Measurements from ENCODE around the gene TBC1D22A. TPM values are rescaled to one million over a fixed set of nuclear protein-coding genes. Genes with fewer than 3 reads are reported as not detected.
"Not testable (repeated sequence)": the region's sequence is repeated elsewhere in the genome, so short reads cannot be mapped to it uniquely, and the experiment has no call there.

Gene TBC1D22A
- total RNA-seq, 1 donor from 2014 or later, result 20.1 TPM

DNA sequence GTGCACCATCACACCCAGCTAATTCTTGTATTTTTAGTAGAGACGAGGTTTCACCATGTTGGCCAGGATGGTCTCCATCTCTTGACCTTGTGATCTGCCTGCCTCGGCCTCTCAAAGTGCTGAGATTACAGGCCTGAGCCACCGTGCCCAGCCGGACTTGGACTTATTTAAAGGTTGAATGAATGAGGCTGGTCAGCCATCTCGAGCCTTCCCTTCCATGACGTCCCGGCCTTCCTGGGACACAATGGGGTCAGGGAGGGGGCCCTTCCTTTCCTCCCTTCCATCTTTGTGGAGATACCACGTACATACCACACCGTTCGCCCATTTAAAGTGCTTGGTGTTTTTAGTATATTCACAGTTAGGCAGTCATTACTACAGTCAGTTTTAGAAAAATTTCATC lies 19.8 kb downstream of the TBC1D22A start:
- intact Hi-C loops (cut with DNase I), result not testable (repeated sequence)
- DNase-seq (ENCODE audit: low spot score), result peak; percentile 46

DNA sequence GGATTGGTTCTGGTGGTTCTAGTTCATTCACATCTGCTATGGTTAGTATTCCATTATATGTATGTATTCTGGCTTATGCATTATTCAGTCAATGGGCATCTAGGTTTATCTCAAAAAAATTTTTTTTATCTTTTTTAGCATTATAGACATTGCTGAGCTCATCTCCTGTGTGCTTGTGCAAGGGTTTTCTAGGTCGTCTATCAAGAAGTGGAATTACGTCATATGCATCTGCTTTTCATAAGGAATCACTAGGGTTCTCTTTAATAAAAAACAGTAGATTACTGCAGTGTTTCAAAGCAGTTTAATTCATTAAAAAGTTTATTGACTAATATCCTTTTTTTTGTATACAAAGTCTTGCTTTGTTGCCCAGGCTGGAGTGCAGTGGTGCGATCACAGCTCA lies 21.3 kb downstream of the TBC1D22A start:
- DNase-seq (ENCODE audit: low spot score), result no peak
- intact Hi-C loops (cut with DNase I), result no loop called here

DNA sequence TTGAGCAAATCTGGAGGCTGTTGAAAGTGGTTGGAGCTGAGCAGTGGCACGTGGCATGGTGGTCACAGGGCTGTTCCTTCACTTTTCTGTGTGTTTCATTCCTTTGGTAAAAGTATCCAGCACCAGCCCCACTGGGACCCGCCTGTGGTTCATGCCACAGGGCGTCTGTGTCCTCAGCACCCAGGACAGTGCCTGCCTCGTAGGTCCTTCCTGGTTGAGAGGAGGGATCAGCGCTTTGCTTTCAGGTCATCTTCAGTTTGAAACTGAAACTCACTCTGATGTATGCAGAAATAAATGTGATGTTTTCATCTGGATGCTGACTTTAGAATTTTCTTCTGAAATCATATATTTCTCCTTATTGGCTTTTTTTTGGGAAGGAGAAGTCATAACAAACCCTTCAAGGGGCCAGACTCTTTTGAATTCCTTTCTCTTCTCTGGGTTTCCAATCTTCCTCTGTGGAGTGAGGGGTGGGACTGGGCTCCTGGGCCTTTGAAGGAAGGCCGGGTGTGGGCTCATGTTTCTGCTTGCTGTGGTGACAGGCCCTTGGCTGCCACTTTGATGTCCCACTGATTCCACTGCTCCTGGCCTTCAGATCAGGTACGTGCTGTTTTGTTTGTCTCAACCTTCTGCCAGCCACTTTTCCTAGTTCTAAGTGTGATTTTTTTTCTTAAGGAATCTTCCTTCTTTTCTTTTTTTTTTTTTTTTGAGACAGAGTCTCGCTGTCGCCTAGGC lies 26.2 kb downstream of the TBC1D22A start:
- peak; percentile 33 for DNase-seq (ENCODE audit: low spot score)

DNA sequence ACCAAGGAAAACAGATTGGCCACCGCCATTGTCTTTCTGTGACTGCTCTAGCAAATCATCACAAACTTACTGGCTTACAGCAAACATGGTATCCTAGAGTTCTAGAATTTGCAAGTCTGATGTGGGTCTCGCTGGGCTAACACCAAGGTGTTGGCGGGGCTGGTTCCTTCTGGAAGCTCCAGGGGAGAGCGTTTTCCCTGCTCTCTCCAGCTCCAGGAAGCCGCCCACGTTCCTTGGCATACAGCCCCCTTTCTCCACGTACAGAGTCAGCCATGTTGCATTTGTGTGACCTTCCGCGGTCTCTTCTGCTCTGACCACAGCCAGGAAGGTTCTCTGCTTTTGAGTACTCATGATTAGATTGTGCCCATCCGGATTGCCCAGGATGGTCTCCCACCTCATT lies 27.5 kb downstream of the TBC1D22A start:
- intact Hi-C loops (cut with DNase I), result no loop called here
- peak; percentile 50 for DNase-seq (ENCODE audit: low spot score)

More for the DNA sequence above, 26.2 kb downstream of the TBC1D22A start:
- intact Hi-C loops (cut with DNase I), result no loop called here

DNA sequence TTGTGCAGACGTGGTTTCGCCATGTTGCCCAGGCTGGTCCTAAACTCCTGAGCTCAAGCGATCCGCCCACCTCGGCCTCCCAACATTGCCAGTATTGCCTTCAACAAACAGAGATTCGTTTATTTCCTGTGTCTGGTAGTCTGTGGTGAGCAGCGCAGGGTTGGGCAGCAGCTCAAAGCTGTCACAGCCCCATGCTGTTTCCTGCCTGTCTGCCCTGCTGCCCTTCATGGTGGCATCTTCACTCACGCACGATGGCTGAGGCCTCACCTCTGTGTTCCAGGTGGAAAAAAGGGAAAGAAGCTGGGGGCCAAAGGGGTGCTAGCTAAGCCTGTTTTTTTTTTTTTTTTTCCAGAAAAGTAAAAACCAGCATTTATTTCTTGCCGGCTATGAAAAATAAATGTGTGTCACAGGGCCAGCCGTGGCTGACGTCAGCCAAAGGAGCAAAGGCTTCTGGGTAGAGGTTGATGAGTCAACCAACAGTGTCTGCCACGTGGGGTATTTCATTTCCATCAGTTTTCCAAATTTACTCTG lies 28.8 kb downstream of the TBC1D22A start:
- intact Hi-C loops (cut with DNase I), result no loop called here
- no peak for DNase-seq (ENCODE audit: low spot score)

DNA sequence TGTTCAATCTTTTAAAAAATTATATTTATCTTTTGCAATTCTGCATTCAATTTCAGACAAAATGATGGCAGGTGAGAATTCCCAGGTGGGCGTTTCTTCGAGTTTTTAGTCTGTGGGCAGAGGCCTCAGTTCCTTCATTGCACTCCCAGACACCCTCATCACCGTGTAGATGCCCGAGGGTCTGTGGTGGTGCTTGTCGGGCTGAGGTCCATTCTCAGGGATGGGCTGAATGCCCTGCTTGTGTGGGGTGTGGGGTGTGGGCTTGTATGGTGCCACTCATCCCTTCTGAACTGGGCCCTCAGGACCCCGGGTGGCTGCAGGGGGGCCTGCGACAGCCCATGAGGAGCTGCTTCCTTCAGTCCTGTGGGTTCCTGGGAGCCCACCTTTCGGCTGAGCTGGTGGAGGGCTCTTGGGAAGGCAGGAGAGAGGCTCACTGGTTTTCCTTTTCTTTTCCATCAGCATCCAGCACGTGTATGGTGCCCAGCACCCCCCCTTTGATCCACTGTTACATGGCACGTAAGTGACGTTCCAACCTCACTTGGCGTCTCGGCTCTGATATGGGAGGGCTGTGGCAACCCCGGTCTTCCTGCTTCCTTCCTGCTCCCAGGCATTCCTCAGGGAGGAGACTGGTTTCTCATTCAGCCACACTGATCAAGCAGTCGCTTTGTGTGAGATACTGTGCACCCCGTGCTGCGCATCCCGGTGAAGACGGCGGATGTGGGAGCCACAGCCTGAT lies 29.8 kb downstream of the TBC1D22A start:
- no peak for DNase-seq (ENCODE audit: low spot score)
- intact Hi-C loops (cut with DNase I), result no loop called here

DNA sequence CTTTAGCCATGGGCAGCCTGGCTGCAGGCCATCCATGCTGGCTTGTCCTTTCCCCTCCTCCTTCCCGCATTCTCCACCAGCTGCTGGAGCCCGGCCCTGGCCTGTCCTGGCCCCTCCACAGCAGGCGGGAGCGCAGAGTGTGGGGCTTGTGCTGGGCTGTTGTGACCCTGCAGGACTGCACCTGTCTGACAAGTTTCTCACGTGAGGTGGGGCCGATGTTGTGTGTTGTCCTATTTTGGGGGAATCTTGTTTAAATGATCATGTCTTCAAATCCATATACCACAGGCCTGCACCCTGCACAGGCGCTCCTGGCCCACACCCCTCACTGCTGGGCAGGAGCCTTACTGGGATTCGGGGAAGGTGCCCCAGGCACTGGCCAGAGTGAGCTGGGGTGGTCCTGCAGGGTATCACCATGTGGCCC lies 30.4 kb downstream of the TBC1D22A start:
- intact Hi-C loops (cut with DNase I), result no loop called here
- DNase-seq (ENCODE audit: low spot score), result no peak

DNA sequence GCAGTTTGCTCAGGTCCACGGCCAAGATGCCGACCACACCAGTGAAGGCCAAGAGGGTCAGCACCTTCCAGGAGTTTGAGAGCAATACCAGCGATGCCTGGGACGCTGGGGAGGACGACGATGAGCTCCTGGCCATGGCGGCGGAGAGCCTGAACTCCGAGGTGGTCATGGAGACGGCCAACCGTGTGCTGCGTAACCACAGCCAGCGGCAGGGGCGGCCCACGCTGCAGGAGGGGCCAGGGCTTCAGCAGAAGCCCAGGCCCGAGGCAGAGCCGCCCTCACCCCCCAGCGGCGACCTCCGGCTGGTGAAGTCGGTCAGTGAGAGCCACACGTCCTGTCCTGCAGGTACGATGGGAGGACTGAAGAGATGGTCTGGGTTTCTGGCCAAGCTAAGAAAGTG lies 31.0 kb downstream of the TBC1D22A start:
- no peak for DNase-seq (ENCODE audit: low spot score)
- intact Hi-C loops (cut with DNase I), result no loop called here

DNA sequence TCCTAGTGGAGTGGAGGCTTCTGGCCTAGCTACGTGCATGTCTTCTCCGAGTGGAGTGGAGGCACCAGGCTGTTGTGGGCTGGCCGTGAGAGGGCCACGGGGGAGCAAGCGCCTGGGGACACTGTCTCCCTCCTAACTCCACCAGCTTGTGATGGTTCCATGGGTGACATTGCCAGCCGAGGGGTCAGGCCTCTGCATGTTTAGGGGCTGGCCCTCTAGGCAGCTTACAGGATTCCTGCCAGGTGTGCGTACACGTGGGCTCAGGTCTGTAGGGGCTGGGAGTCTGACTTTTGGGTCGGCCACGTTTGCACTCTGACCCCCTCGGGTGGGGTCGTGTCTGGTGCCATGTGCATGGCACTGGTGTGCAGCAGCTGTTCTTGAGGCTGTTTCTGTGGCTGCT lies 31.6 kb downstream of the TBC1D22A start:
- no peak for DNase-seq (ENCODE audit: low spot score)
- intact Hi-C loops (cut with DNase I), result no loop called here

DNA sequence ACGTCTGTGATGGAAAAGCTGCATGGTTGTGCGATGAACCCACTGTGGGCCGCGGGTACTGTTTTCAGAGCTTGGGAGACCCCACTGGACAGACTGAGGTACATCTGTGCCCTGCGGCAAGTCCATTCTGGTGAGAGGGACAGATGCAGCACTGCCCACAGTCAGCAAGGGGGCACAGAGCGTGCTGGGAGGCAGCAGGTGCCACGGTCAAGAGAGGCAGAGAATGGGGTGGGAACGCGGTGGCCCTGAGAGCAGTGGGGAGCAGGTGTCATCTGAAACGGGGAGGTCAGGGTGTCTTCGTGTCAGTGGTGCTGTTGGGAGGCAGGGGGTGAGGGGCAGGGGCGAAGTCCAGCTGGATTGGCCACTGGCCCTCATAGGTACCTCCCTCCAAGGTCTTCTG lies 32.0 kb downstream of the TBC1D22A start:
- no peak for DNase-seq (ENCODE audit: low spot score)
- intact Hi-C loops (cut with DNase I), result no loop called here

DNA sequence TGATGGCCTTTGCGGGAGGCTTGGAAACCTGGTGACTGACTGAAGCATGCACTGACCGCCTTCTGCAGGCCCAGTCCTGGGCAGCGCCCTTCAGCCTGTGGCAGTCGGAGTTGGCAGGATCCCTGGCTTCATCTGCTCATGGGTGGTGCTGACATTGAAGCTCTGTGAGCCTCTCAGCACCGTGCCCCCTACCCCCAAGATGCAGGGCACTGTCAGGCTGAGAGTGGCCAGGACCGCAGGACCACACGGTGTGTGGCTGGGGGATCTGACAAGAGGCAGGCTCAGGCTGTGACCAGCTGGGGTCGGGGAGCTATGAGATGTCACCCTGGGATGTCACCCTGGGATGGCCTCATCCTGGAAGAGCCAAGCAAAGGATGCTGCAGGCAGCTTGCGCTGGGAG lies 32.7 kb downstream of the TBC1D22A start:
- no peak for DNase-seq (ENCODE audit: low spot score)
- intact Hi-C loops (cut with DNase I), result no loop called here

DNA sequence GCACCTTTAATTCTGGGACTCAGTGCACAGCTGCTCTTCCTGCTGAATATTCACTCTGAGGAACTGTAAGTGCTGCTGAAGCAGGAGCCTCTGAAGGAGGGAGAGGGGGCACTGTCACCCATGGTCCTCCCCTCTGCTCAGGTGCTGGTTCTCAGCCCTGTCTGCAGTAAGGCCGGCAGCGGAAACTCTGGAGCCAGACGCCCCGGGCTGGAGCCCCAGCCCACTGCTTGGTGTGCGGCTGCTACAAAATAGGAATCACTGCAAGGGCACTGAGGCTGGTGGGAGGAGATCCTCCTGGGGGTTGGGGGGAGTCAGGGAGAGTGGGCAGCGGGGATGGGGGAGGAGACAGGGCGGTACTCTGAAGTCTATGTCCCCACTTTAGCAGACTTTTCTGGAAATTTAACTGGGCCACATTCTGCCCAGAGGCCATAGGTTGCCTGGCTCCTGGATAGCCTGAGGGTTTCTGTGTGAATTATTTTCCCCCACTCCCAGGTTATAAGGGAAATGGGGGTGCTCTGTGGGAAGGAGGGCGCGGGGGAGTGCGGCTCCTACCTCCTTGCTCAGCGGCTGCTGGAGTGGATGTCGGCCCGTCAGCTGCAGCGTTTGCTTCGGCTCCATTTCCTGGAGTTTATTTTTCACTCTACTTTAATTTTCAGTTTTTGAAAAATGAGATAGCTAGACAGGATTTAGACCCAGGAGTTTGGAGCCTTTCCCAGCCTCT lies 33.6 kb downstream of the TBC1D22A start:
- intact Hi-C loops (cut with DNase I), result no loop called here
- DNase-seq (ENCODE audit: low spot score), result no peak

DNA sequence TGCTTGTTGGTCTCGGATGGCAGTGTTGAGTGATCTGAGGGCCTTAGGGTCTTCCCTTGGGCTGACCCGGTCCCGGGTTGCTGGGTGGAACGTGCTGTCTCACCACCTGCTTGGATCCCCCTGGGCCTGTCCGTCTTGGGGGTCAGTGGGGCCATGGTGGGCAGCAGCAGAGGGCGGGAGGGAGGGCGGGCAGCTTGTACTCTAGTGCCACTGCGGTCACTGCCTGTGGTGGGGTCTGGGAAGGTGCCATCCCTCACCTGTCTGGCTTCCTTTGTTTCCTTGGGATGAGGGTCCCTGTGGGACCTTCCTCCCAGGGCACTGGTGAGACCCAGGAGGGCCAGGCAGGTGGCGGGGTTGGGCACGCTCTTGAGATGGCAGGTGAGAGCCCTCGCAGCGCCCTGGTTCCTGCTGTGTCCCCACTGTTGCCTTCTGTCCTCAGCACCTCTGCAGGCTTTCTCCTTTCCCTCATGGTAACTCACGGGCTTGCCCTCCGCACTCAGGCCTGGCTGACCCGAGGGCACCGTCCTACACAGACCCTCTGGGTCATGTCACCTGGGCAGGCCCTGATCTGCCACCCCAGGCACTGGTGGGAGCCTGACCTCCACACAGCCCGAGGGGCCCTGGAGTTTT lies 34.2 kb downstream of the TBC1D22A start:
- intact Hi-C loops (cut with DNase I), result no loop called here

DNA sequence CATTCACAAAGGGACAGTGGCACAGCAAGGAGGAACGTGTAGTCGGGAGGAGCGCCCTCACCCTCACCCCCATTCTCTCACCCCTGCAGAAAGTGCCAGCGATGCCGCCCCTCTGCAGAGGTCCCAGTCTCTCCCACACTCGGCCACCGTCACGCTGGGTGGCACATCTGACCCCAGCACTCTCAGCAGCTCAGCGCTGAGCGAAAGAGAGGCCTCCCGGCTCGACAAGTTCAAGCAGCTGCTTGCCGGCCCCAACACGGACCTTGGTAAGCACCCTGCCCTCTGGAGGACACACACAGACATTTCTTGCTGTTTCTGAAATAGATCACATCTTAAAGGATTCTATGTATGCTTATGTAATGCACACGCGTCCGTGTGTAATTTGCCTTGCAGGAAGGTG lies 34.9 kb downstream of the TBC1D22A start:
- DNase-seq (ENCODE audit: low spot score), result no peak
- intact Hi-C loops (cut with DNase I), result no loop called here

More for the DNA sequence above, 34.2 kb downstream of the TBC1D22A start:
- DNase-seq (ENCODE audit: low spot score), result no peak

DNA sequence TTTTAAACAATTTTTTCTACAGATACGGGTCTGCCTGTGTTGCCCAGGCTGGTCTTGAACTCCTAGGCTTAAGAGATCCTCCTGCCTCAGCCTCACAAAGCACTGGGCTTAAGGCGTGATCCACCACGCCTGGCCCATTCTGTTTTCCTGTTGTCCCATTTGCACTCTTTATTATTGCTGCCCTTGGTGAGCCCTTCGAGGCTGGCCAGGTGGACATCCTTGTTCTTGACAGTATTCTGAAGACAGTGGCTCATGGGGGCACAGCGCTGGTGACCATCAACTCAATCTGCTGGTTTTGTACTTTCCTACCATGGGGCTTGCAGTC lies 35.6 kb downstream of the TBC1D22A start:
- intact Hi-C loops (cut with DNase I), result no loop called here
- DNase-seq (ENCODE audit: low spot score), result no peak

DNA sequence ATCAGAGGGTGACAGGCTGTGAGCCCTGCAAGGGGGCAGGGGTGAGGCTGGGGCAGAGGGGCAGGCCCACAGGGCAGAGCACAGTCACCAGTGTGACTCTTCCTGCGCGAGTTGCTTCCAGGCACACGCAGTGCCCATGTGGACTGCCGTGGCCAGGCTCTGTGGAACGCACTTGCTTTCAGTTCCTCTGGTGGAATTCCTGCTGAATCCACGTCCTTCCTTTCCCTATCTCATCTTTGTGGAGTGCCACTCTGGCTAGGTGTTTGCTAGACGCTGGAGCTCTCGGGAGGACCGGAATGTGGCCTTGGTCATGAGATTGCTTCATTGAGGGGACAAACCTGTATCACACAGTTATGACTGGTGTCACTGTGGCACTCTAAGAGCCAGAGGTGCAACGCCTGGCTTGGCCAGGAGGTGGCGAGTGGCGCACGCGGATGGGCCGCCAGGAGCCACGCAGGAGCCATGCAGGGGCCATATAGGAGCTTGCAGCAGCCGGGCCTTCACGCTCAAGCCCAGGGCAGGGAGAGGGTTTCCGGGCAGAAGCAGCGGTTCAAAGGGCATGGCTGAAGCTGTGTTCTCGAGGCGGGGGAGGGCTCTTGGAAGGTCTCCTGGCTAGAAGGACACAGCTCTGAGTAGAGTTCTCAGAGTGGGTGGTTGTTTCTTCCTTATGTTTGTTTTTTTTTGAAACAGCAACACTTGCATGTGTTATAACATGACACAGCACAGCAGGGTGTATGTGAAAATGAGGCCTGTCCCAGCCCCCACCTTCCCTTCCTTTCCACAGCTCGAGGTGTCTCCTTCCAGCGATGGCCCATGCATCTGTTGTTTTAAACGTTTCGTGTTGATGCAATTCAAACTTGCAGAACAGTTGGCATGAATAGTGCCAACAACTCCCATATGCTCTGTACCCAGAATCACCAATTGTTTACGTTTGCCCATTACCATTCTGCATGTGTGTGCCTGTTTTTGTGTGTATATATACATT lies 36.2 kb downstream of the TBC1D22A start:
- peak; percentile 85 for DNase-seq (ENCODE audit: low spot score)
- intact Hi-C loops (cut with DNase I), result no loop called here

DNA sequence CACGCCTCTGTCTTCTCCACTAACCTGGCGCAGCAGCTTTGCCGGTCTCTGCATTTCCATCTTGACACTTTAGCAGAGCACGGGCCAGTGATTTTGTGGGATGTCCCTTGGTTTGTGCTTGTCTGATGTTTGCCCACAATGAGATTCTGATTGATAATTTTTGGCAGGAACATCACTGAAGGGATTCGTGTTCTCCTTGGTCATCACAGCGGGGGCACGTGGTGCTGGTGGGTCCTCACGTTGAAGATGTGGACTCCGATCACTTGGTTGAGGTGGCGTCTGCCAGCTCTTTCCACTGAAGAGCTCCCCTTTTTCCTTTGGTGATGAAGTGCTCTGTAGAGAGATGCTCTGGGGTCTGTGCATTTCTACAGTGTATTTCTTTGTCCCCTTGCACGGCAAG lies 37.2 kb downstream of the TBC1D22A start:
- intact Hi-C loops (cut with DNase I), result no loop called here
- DNase-seq (ENCODE audit: low spot score), result no peak

DNA sequence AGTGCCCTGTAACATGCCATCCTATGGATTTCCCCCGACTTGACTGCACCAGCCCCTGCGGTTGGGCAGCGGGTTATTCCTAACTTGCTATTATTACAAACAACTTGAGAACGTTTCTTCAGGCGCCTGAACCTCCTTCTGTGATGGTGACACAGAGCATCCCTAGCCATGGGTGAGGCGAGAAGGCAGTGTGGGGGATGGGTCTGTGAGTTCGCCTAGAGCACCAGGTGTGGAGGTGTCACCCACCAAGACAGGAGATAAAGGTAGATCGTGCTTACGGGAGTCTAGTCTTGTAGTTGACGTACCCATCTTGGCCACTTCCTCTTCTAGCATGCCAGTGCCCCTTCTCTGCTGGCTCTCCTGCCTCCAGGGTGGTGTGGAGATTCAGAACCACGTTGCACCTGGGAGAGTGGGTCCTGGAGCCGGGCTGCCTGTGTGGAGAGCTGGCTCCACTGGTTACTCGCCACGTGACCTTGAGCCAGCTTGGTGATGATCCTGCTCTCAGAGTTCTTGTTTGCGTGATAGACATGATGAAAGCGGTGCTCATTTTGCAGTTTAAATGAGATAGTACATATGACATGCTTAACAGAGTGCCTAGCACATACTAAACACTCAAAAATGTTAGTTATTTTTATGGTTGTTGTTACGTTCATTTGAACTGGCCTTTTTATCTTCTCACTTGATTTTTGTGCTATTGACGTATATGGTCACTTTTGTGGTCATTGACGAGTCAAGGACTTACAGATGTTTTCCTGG lies 37.8 kb downstream of the TBC1D22A start:
- intact Hi-C loops (cut with DNase I), result no loop called here
- no peak for DNase-seq (ENCODE audit: low spot score)
